BJ (cell line): ENCODE measurements around the gene HDGF. TPM values are rescaled to one million over a fixed set of nuclear protein-coding genes. Genes with fewer than 3 reads are reported as not detected.

Source experiments
- CTCF ChIA-PET: fragments of 350-600 bp; formaldehyde crosslinking; extraction: SDS; loops from one replicate; lab custom pipeline; 2021; ENCODE audit warnings: antibody characterized with exemption, inconsistent platforms; lab: Yijun Ruan, JAX
- POLR2A ChIA-PET: fragments of 300-600 bp; sonication (Branson Sonifier 250); formaldehyde crosslinking; extraction: SDS; loops from one replicate; lab custom pipeline; 2021; ENCODE audit warnings: antibody characterized with exemption; lab: Charles Lee
- DNase-seq: peaks from one replicate; pipeline ENCODE4 v3.0.0-alpha.2; 2011; ENCODE audit warnings: low read depth
- H3K27me3 ChIP-seq: 2 replicates; pipeline ENCODE4 v1.6.0; 2011; ENCODE audit warnings: low read length; ENCODE audit not compliant: control insufficient read depth, insufficient read depth
- H3K36me3 ChIP-seq: 2 replicates; pipeline ENCODE4 v1.5.1; 2011; ENCODE audit warnings: low read length; ENCODE audit not compliant: control insufficient read depth, insufficient read depth
- H3K4me3 ChIP-seq: 2 replicates; pipeline ENCODE4 v1.5.1; 2011; ENCODE audit warnings: low read depth, mild to moderate bottlenecking, control low read depth, low read length
- polyA plus RNA-seq: library from polyadenylated mRNA; depleted of rRNA; stranded (reverse); fragments of >200 nt; gene quantifications from 2 replicates; pipeline ENCODE4 v1.2.3, GENCODE V29; 2011
- TF ChIP-seq, protein P1 (sequence below): IDR thresholded peaks from 2 replicates; pipeline ENCODE4 v1.5.1; 2011; ENCODE audit warnings: low read depth, mild to moderate bottlenecking, control low read depth, inconsistent platforms, low read length, moderate library complexity; ENCODE audit not compliant: insufficient read depth

HDGF gene
- polyA plus RNA-seq, 1 experiment: 179 TPM

GRCh38 chr1:156781585-156782186 lies 30.2 kb upstream of the HDGF start:
- TF ChIP-seq, protein P1, sequence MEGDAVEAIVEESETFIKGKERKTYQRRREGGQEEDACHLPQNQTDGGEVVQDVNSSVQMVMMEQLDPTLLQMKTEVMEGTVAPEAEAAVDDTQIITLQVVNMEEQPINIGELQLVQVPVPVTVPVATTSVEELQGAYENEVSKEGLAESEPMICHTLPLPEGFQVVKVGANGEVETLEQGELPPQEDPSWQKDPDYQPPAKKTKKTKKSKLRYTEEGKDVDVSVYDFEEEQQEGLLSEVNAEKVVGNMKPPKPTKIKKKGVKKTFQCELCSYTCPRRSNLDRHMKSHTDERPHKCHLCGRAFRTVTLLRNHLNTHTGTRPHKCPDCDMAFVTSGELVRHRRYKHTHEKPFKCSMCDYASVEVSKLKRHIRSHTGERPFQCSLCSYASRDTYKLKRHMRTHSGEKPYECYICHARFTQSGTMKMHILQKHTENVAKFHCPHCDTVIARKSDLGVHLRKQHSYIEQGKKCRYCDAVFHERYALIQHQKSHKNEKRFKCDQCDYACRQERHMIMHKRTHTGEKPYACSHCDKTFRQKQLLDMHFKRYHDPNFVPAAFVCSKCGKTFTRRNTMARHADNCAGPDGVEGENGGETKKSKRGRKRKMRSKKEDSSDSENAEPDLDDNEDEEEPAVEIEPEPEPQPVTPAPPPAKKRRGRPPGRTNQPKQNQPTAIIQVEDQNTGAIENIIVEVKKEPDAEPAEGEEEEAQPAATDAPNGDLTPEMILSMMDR: no peak
- no peaks in the 10 kb centered on the region for H3K27me3 ChIP-seq
- H3K36me3 ChIP-seq: peaks cover 10% of the 10 kb centered on the region
- ChIA-PET POLR2A (no interaction called here), CTCF (interaction anchor here (0.8 to 7.5 kb wide), 11 partner anchors 9 to 145 kb away, joined by 3 to 60 read pairs (median 4); partner anchors contain the start of gene NTRK1)
- DNase-seq: no peak
- H3K4me3 ChIP-seq: no peak overlapping the region

GRCh38 chr1:156777573-156777972 lies 26.1 kb upstream of the HDGF start:
- H3K36me3 ChIP-seq: peaks cover 2% of the 10 kb centered on the region
- TF ChIP-seq, protein P1: no peak
- no peak for DNase-seq
- H3K4me3 ChIP-seq: no peak overlapping the region
- no peaks in the 10 kb centered on the region for H3K27me3 ChIP-seq
- CTCF ChIA-PET: interaction anchor here (0.9 to 1.0 kb wide), 2 partner anchors 51 to 83 kb away, joined by 3 read pairs; partner anchors contain the start of gene NTRK1
- POLR2A ChIA-PET: no interaction called here

- H3K27me3 ChIP-seq: no peaks in the 10 kb centered on the region
- peaks cover 2% of the 10 kb centered on the region for H3K36me3 ChIP-seq
- H3K4me3 ChIP-seq: no peak overlapping the region
- DNase-seq: no peak
- POLR2A ChIA-PET: no interaction called here
- TF ChIP-seq, protein P1: no peak
- CTCF ChIA-PET: interaction anchor here (0.6 to 1.0 kb wide), 2 partner anchors 51 to 89 kb away, joined by 3 read pairs; no protein-coding TSS in a partner anchor
Observed at GRCh38 chr1:156776942-156777341, 25.5 kb upstream of the HDGF start.

GRCh38 chr1:156775799-156776198 lies 24.3 kb upstream of the HDGF start:
- CTCF ChIA-PET: interaction anchor here (0.9 kb wide), 1 partner anchor 10 kb away, joined by 3 read pairs; no protein-coding TSS in a partner anchor

GRCh38 chr1:156773607-156774006 lies 22.1 kb upstream of the HDGF start:
- ChIA-PET POLR2A (no interaction called here), CTCF (interaction anchor here (1.1 to 1.2 kb wide), 3 partner anchors 47 to 154 kb away, joined by 3 to 7 read pairs (median 4); no protein-coding TSS in a partner anchor)
- no peak overlapping the region for H3K4me3 ChIP-seq
- no peaks in the 10 kb centered on the region for H3K27me3 ChIP-seq
- TF ChIP-seq, protein P1: no peak
- H3K36me3 ChIP-seq: peaks cover 3% of the 10 kb centered on the region
- no peak for DNase-seq

More at GRCh38 chr1:156775799-156776198, 24.3 kb upstream of the HDGF start:
- TF ChIP-seq, protein P1: no peak
- no peak for DNase-seq
- Histone ChIP-seq H3K4me3 (no peak overlapping the region), H3K27me3 (no peaks in the 10 kb centered on the region), H3K36me3 (peaks cover 3% of the 10 kb centered on the region)
- POLR2A ChIA-PET: no interaction called here
